Immature natural killer cell (primary cell): ENCODE results near the gene BACH2. TPM values are rescaled to one million over a fixed set of nuclear protein-coding genes. Genes with fewer than 3 reads are reported as not detected.

Experiments used
- DNase-seq, 3 donors: peaks; one replicate each; pipeline ENCODE4 v3.0.0; 2022; ENCODE audit warnings: mixed read lengths in 1 of 3
- H3K27ac Mint-ChIP-seq, 6 donors: one replicate each; pipeline ENCODE4 v1.8.0; 2020; ENCODE audit warnings: mixed read lengths in 6 of 6, mild to moderate bottlenecking in 5 of 6, inconsistent platforms in 4 of 6, moderate library complexity in 3 of 6
- H3K27me3 Mint-ChIP-seq, 3 donors: one replicate each; pipeline ENCODE4 v1.8.0; 2020 to 2021; ENCODE audit warnings: low read depth in 3 of 3, mild to moderate bottlenecking in 3 of 3, mixed read lengths in 3 of 3, moderate library complexity in 3 of 3, inconsistent platforms in 1 of 3
- H3K36me3 Mint-ChIP-seq, 3 donors: one replicate each; pipeline ENCODE4 v1.8.0; 2020; ENCODE audit warnings: mixed read lengths in 3 of 3, inconsistent platforms in 2 of 3, mild to moderate bottlenecking in 2 of 3
- H3K4me1 Mint-ChIP-seq, 2 donors: one replicate each; pipeline ENCODE4 v1.8.0; 2020; ENCODE audit warnings: inconsistent platforms in 2 of 2, mild to moderate bottlenecking in 2 of 2, mixed read lengths in 2 of 2, moderate library complexity in 1 of 2
- H3K4me3 Mint-ChIP-seq, 5 donors: one replicate each; pipeline ENCODE4 v1.8.0; 2020; ENCODE audit warnings: mild to moderate bottlenecking in 5 of 5, mixed read lengths in 5 of 5, inconsistent platforms in 3 of 5, moderate library complexity in 3 of 5
- H3K9me3 Mint-ChIP-seq, 6 donors: one replicate each; pipeline ENCODE4 v1.8.0; 2020; ENCODE audit warnings: mild to moderate bottlenecking in 6 of 6, mixed read lengths in 6 of 6, inconsistent platforms in 4 of 6, moderate library complexity in 3 of 6
- polyA plus RNA-seq, 3 donors: library from polyadenylated mRNA; unstranded; fragments of 300-500 nt; fragmentation: Illumina TruSeq; gene quantifications; one replicate each; pipeline ENCODE4 v1.2.3, GENCODE V29; 2021

BACH2 gene
- polyA plus RNA-seq, 3 donors from 2014 or later = 2.3 to 8.1 (median 8.0) TPM

- DNase-seq = no peak
- peaks cover 0 to 7% (median 3%) of the 10 kb centered on the region in 3 donors for H3K36me3 Mint-ChIP-seq
- H3K4me3 Mint-ChIP-seq = no peak overlapping the region
- no peaks in the 10 kb centered on the region for H3K9me3 Mint-ChIP-seq
- H3K4me1 Mint-ChIP-seq = peaks cover 6 to 13% of the 10 kb centered on the region in 2 donors
- H3K27ac Mint-ChIP-seq = no peak overlapping the region
- peaks cover 0 to 5% (median 2%) of the 10 kb centered on the region in 3 donors for H3K27me3 Mint-ChIP-seq
Observed at GRCh38 chr6:90198758-90199425, 97.8 kb downstream of the BACH2 start.

- Mint-ChIP-seq H3K27me3 (peaks cover 0 to 2% (median 2%) of the 10 kb centered on the region in 3 donors), H3K4me3 (no peak overlapping the region), H3K36me3 (peaks cover 0 to 7% (median 3%) of the 10 kb centered on the region in 3 donors), H3K4me1 (peaks cover 6 to 20% of the 10 kb centered on the region in 2 donors), H3K27ac (no peak overlapping the region), H3K9me3 (no peaks in the 10 kb centered on the region)
- DNase-seq = no peak
Observed at GRCh38 chr6:90197854-90198496, 98.7 kb downstream of the BACH2 start.

- H3K27ac Mint-ChIP-seq = peak overlapping the region in 1 of 6 donors; percentile 2
- peaks cover 2 to 5% (median 3%) of the 10 kb centered on the region in 3 donors for H3K27me3 Mint-ChIP-seq
- no peak for DNase-seq
- H3K9me3 Mint-ChIP-seq = no peaks in the 10 kb centered on the region
- no peak overlapping the region for H3K4me3 Mint-ChIP-seq
- H3K36me3 Mint-ChIP-seq = peaks cover 0 to 7% (median 3%) of the 10 kb centered on the region in 3 donors
- H3K4me1 Mint-ChIP-seq = peaks cover 4 to 21% of the 10 kb centered on the region in 2 donors
Observed at GRCh38 chr6:90195094-90195829, 101.4 kb downstream of the BACH2 start.

- Mint-ChIP-seq H3K27ac (no peak overlapping the region), H3K9me3 (no peaks in the 10 kb centered on the region), H3K27me3 (peaks cover under 1 to 5% (median 3%) of the 10 kb centered on the region in 3 donors), H3K4me3 (no peak overlapping the region), H3K4me1 (peaks cover 4 to 21% of the 10 kb centered on the region in 2 donors), H3K36me3 (peaks cover 0 to 7% (median 3%) of the 10 kb centered on the region in 3 donors)
- DNase-seq = no peak
Observed at GRCh38 chr6:90194371-90194841, 102.2 kb downstream of the BACH2 start.

GRCh38 chr6:90193359-90193758 lies 103.3 kb downstream of the BACH2 start:
- peak overlapping the region in 2 of 6 donors; percentile 27 to 73 for H3K27ac Mint-ChIP-seq
- no peak for DNase-seq
- peaks cover 6 to 28% of the 10 kb centered on the region in 2 donors for H3K4me1 Mint-ChIP-seq
- no peaks in the 10 kb centered on the region for H3K9me3 Mint-ChIP-seq
- no peak overlapping the region for H3K4me3 Mint-ChIP-seq
- H3K36me3 Mint-ChIP-seq = peaks cover 0 to 5% (median 3%) of the 10 kb centered on the region in 3 donors
- peaks cover 0 to 5% (median 3%) of the 10 kb centered on the region in 3 donors for H3K27me3 Mint-ChIP-seq

- peaks cover 0 to under 1% (median 0%) of the 10 kb centered on the region in 3 donors for H3K36me3 Mint-ChIP-seq
- peak overlapping the region in 1 of 6 donors; percentile 73 for H3K27ac Mint-ChIP-seq
- H3K4me1 Mint-ChIP-seq = peaks cover 6 to 32% of the 10 kb centered on the region in 2 donors
- no peaks in the 10 kb centered on the region for H3K9me3 Mint-ChIP-seq
- H3K27me3 Mint-ChIP-seq = peaks cover 0 to 3% (median 3%) of the 10 kb centered on the region in 3 donors
- H3K4me3 Mint-ChIP-seq = no peak overlapping the region
- DNase-seq = no peak
Observed at GRCh38 chr6:90192857-90193256, 103.8 kb downstream of the BACH2 start.

- DNase-seq = no peak
- H3K4me3 Mint-ChIP-seq = no peak overlapping the region
- no peaks in the 10 kb centered on the region for H3K9me3 Mint-ChIP-seq
- H3K36me3 Mint-ChIP-seq = no peaks in the 10 kb centered on the region
- H3K27me3 Mint-ChIP-seq = peaks cover 0 to 3% (median 3%) of the 10 kb centered on the region in 3 donors
- peak overlapping the region; percentile 14 to 72 (median 48) for H3K27ac Mint-ChIP-seq
- peaks cover 25 to 52% of the 10 kb centered on the region in 2 donors for H3K4me1 Mint-ChIP-seq
Observed at GRCh38 chr6:90190752-90191395, 105.8 kb downstream of the BACH2 start.

- no peak overlapping the region for H3K4me3 Mint-ChIP-seq
- peaks cover 25 to 55% of the 10 kb centered on the region in 2 donors for H3K4me1 Mint-ChIP-seq
- H3K9me3 Mint-ChIP-seq = no peaks in the 10 kb centered on the region
- peak overlapping the region in 1 of 6 donors; percentile 14 for H3K27ac Mint-ChIP-seq
- H3K27me3 Mint-ChIP-seq = peaks cover 0 to 3% (median 3%) of the 10 kb centered on the region in 3 donors
- no peak for DNase-seq
- H3K36me3 Mint-ChIP-seq = no peaks in the 10 kb centered on the region
Observed at GRCh38 chr6:90190131-90190530, 106.5 kb downstream of the BACH2 start.

GRCh38 chr6:90187437-90188121 lies 109.1 kb downstream of the BACH2 start:
- Mint-ChIP-seq H3K27me3 (peaks cover 0 to 3% (median 0%) of the 10 kb centered on the region in 3 donors), H3K4me3 (peak overlapping the region; percentile 53 to 88 (median 75)), H3K36me3 (no peaks in the 10 kb centered on the region), H3K4me1 (peaks cover 23 to 52% of the 10 kb centered on the region in 2 donors), H3K9me3 (no peaks in the 10 kb centered on the region), H3K27ac (peak overlapping the region; percentile 75 to 93 (median 88))
- no peak for DNase-seq

GRCh38 chr6:90186637-90187371 lies 109.8 kb downstream of the BACH2 start:
- peak; percentile 15 to 33 (median 20) for DNase-seq
- peak overlapping the region; percentile 75 to 93 (median 88) for H3K27ac Mint-ChIP-seq
- peaks cover 0 to 3% (median 0%) of the 10 kb centered on the region in 3 donors for H3K27me3 Mint-ChIP-seq
- H3K4me3 Mint-ChIP-seq = peak overlapping the region; percentile 53 to 88 (median 75)
- no peaks in the 10 kb centered on the region for H3K9me3 Mint-ChIP-seq
- H3K36me3 Mint-ChIP-seq = no peaks in the 10 kb centered on the region
- H3K4me1 Mint-ChIP-seq = peaks cover 23 to 54% of the 10 kb centered on the region in 2 donors

GRCh38 chr6:90186026-90186425 lies 110.6 kb downstream of the BACH2 start:
- DNase-seq = no peak
- no peak overlapping the region for H3K4me3 Mint-ChIP-seq
- H3K27me3 Mint-ChIP-seq = peaks cover 0 to 3% (median 0%) of the 10 kb centered on the region in 3 donors
- no peaks in the 10 kb centered on the region for H3K9me3 Mint-ChIP-seq
- H3K27ac Mint-ChIP-seq = peak overlapping the region in 3 of 6 donors; percentile 75 to 93 (median 92)
- no peaks in the 10 kb centered on the region for H3K36me3 Mint-ChIP-seq
- H3K4me1 Mint-ChIP-seq = peaks cover 23 to 57% of the 10 kb centered on the region in 2 donors
